Kidney (tissue), 14 donors: ENCODE results near the gene POLR2L. TPM values are rescaled to one million over a fixed set of nuclear protein-coding genes. Genes with fewer than 3 reads are reported as not detected.

Experiments used
- DNase-seq, 5 donors: peaks; one replicate each; pipeline ENCODE4 v3.0.0-alpha.2; 2013 to 2020
- FAIRE-seq: peaks from 2 replicates; lab custom pipeline; 2012; peaks lifted over from hg19 to GRCh38; lab: Jason Lieb, UNC
- H3K27ac ChIP-seq, 2 donors: one replicate each; pipeline ENCODE4 v1.7.0; 2013; ENCODE audit warnings: low read depth in 2 of 2, low read length in 2 of 2, inconsistent platforms in 1 of 2
- H3K27me3 ChIP-seq: one replicate; pipeline ENCODE4 v1.7.1; 2013; ENCODE audit warnings: low read length, inconsistent platforms; ENCODE audit not compliant: control insufficient read depth, insufficient read depth
- H3K36me3 ChIP-seq, 3 donors: one replicate each; pipeline versions ENCODE4 v1.7.0 to v1.7.1; 2013; ENCODE audit warnings: low read length in 3 of 3, control low read depth in 1 of 3, inconsistent platforms in 1 of 3; ENCODE audit not compliant: insufficient read depth in 3 of 3, control insufficient read depth in 2 of 3
- H3K4me1 ChIP-seq, 3 donors: one replicate each; pipeline versions ENCODE4 v1.7.0 to v1.7.1; 2013; ENCODE audit warnings: low read length in 3 of 3, inconsistent platforms in 1 of 3, low read depth in 1 of 3; ENCODE audit not compliant: control insufficient read depth in 2 of 3, insufficient read depth in 2 of 3
- H3K4me3 ChIP-seq, 3 donors: one replicate each; pipeline versions ENCODE4 v1.7.0 to v1.8.1; 2013; ENCODE audit warnings: low read length in 3 of 3, control low read depth in 1 of 3, inconsistent platforms in 1 of 3
- H3K9ac ChIP-seq, 3 donors: one replicate each; pipeline versions ENCODE4 v1.7.0 to v1.7.1; 2013; ENCODE audit warnings: low read length in 3 of 3, control low read depth in 1 of 3, inconsistent platforms in 1 of 3
- H3K9me3 ChIP-seq, 3 donors: one replicate each; pipeline versions ENCODE4 v1.7.0 to v1.7.1; 2013; ENCODE audit warnings: low read length in 3 of 3, control low read depth in 1 of 3, inconsistent platforms in 1 of 3; ENCODE audit not compliant: control insufficient read depth in 2 of 3, insufficient read depth in 1 of 3
- intact Hi-C: fragments of 100-400 bp; cut with DNase I; formaldehyde crosslinking; loops from one replicate; pipeline ENCODE4 v1.11.1; 2022
- polyA plus RNA-seq: library from polyadenylated mRNA; stranded (reverse); fragments of 350-450 nt; fragmentation: Illumina TruSeq; extraction: RNeasy Lipid Tissue Mini Kit (QIAGEN cat#74804); gene quantifications from one replicate; pipeline ENCODE4 v1.2.3, GENCODE V29; 2014; ENCODE audit warnings: low read depth, low replicate concordance; ENCODE audit not compliant: insufficient read depth
- total RNA-seq: library from RNA; stranded (reverse); fragmentation: NEBNext Ultra II Directional; extraction: Animal tissue kit (Norgen Biotek cat#: 25700); gene quantifications from one replicate; pipeline ENCODE4 v1.2.1, GENCODE V29; 2021
- TF ChIP-seq, protein P1 (sequence below): IDR thresholded peaks from 3 replicates; pipeline ENCODE4 v1.5.1; 2012; ENCODE audit warnings: mild to moderate bottlenecking, moderate library complexity, borderline replicate concordance; ENCODE audit not compliant: insufficient read depth; ENCODE audit errors: extremely low read depth
- donor health status: control.
- donor health status: control.
- donor health status: control.
- donor health status: control.
- donor health status: control.
- donor health status: DM: yes; HTN: yes; CAD: no.
- donor health status: Normal renal cell carcinoma (clear cell type).

The POLR2L gene
- total and polyA plus RNA-seq, 2 donors from 2014 or later = 107 to 376 TPM

DNA sequence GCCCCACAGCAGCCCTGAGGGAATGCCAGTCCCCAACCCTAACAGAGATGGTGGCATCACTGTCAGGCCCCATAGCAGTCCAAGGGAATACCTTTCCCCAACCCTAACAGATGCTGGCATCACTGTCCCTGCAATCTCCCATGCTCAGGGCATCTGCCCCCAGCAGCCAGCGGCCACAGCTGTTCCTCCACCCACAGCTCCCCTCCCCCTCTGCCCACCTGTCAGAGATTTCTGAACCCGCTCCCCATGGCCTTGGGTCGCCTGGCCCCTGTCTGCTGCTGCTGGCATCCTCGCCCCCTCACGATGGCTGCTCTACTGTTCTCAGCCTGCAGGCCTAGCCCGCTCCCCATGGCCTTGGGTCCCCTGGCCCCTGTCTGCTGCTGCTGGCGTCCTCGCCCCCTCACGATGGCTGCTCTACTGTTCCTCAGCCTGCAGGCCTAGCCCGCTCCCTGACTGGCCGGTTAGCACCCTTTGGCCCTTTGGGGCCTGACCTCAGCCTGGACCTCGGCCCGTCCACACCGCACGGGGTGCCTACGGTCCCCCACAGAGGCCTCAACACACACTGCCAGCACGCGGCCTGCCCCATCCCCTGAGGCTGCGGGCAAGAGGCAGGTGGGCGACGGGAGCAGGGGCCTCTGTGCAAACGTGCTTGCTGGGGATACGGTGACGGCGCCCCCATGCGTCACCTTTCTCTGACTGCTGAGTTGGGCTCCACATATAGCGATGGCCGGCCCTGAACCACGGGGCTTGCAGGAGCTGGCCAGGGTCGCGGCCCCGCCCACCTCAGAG is 47.6 kb upstream of the POLR2L start:
- Histone ChIP-seq H3K9me3 (no peaks in the 10 kb centered on the region), H3K9ac (no peak overlapping the region), H3K4me3 (no peak overlapping the region), H3K27me3 (no peaks in the 10 kb centered on the region), H3K27ac (no peak overlapping the region), H3K4me1 (no peaks in the 10 kb centered on the region), H3K36me3 (peaks cover 0 to 3% (median 0%) of the 10 kb centered on the region in 3 donors)
- DNase-seq (peak in 1 of 5 donors; percentile 50), FAIRE-seq (no peak)
- intact Hi-C loops = no loop called here
- TF ChIP-seq, protein P1, sequence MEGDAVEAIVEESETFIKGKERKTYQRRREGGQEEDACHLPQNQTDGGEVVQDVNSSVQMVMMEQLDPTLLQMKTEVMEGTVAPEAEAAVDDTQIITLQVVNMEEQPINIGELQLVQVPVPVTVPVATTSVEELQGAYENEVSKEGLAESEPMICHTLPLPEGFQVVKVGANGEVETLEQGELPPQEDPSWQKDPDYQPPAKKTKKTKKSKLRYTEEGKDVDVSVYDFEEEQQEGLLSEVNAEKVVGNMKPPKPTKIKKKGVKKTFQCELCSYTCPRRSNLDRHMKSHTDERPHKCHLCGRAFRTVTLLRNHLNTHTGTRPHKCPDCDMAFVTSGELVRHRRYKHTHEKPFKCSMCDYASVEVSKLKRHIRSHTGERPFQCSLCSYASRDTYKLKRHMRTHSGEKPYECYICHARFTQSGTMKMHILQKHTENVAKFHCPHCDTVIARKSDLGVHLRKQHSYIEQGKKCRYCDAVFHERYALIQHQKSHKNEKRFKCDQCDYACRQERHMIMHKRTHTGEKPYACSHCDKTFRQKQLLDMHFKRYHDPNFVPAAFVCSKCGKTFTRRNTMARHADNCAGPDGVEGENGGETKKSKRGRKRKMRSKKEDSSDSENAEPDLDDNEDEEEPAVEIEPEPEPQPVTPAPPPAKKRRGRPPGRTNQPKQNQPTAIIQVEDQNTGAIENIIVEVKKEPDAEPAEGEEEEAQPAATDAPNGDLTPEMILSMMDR = no peak

GRCh38 chr11:889257-889656 is 46.9 kb upstream of the POLR2L start:
- FAIRE-seq = no peak
- TF ChIP-seq, protein P1 = no peak
- intact Hi-C loops = no loop called here
- Histone ChIP-seq H3K27me3 (no peaks in the 10 kb centered on the region), H3K9ac (no peak overlapping the region), H3K36me3 (peaks cover 0 to 3% (median 0%) of the 10 kb centered on the region in 3 donors), H3K4me1 (no peaks in the 10 kb centered on the region), H3K9me3 (no peaks in the 10 kb centered on the region), H3K4me3 (no peak overlapping the region), H3K27ac (no peak overlapping the region)
- DNase-seq = no peak

- TF ChIP-seq, protein P1 = no peak
Observed at GRCh38 chr11:888310-889212, 46.2 kb upstream of the POLR2L start.

More at GRCh38 chr11:888310-889212, 46.2 kb upstream of the POLR2L start:
- Histone ChIP-seq H3K27ac (no peak overlapping the region), H3K9ac (no peak overlapping the region), H3K9me3 (no peaks in the 10 kb centered on the region), H3K4me1 (no peaks in the 10 kb centered on the region), H3K36me3 (peaks cover 0 to 3% (median 0%) of the 10 kb centered on the region in 3 donors), H3K4me3 (no peak overlapping the region), H3K27me3 (no peaks in the 10 kb centered on the region)
- DNase-seq (peak in 1 of 5 donors; percentile 46), FAIRE-seq (no peak)
- intact Hi-C loops = no loop called here
